ENCODE data around the gene VEZT.

The VEZT gene

GRCh38 chr12:95184121-95184520, 33.5 kb upstream of the VEZT start:
- H3K4me3 ChIP-seq (ENCODE audit: low read depth, low read length): no peak overlapping the region
- H3K9me3 ChIP-seq (ENCODE audit: control insufficient read depth, low read length): no peaks in the 10 kb centered on the region
- no peak for TF ChIP-seq CTCF (IDR thresholded peaks at IDR 0.05)
- no peak overlapping the region for H2AFZ ChIP-seq
- no peaks in the 10 kb centered on the region for H3K36me3 ChIP-seq (ENCODE audit: control insufficient read depth, insufficient read depth, low read length)
- H3K27me3 ChIP-seq (ENCODE audit: control insufficient read depth, insufficient read depth, low read length): no peaks in the 10 kb centered on the region
- no peak overlapping the region for H3K9ac ChIP-seq
- peaks cover 9% of the 10 kb centered on the region for H3K4me1 ChIP-seq
- no peak overlapping the region for H3K4me2 ChIP-seq (ENCODE audit: low read length)
- no peak overlapping the region for H3K27ac ChIP-seq
- H3K79me2 ChIP-seq: no peaks in the 10 kb centered on the region

- H3K36me3 ChIP-seq (ENCODE audit: control insufficient read depth, insufficient read depth, low read length): no peaks in the 10 kb centered on the region
- peaks cover 9% of the 10 kb centered on the region for H3K4me1 ChIP-seq
- H3K27ac ChIP-seq: no peak overlapping the region
- H2AFZ ChIP-seq: no peak overlapping the region
- no peaks in the 10 kb centered on the region for H3K9me3 ChIP-seq (ENCODE audit: control insufficient read depth, low read length)
- no peak overlapping the region for H3K4me3 ChIP-seq (ENCODE audit: low read depth, low read length)
- H3K27me3 ChIP-seq (ENCODE audit: control insufficient read depth, insufficient read depth, low read length): no peaks in the 10 kb centered on the region
- no peaks in the 10 kb centered on the region for H3K79me2 ChIP-seq
- no peak overlapping the region for H3K9ac ChIP-seq
- H3K4me2 ChIP-seq (ENCODE audit: low read length): no peak overlapping the region
- TF ChIP-seq CTCF (IDR thresholded peaks at IDR 0.05): no peak
These were observed 32.5 kb upstream of the VEZT start for GRCh38 chr12:95185072-95185471.

DNA sequence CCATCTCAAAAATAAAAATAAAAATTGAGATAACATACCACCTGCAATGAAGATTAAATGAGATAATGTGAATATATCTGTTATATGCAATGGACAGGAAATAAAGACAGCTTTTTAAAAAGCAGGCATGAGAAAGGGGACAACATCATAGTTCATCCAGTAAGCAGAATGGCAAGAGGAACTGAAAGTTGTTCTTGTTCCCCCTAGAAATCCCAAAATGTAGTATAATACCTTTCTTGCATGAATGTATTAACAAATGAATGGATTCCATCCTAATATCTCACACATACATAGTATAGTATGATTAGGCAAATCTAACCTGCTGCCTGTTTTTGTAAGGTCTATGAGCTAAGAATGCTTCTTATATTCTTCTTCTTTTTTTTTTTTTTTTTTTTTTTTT, 31.8 kb upstream of the VEZT start:
- Histone ChIP-seq H3K4me3 (ENCODE audit: low read depth, low read length) (no peak overlapping the region), H3K9ac (no peak overlapping the region), H3K27me3 (ENCODE audit: control insufficient read depth, insufficient read depth, low read length) (no peaks in the 10 kb centered on the region), H3K9me3 (ENCODE audit: control insufficient read depth, low read length) (no peaks in the 10 kb centered on the region), H3K79me2 (no peaks in the 10 kb centered on the region), H3K4me1 (peaks cover 9% of the 10 kb centered on the region), H2AFZ (no peak overlapping the region), H3K36me3 (ENCODE audit: control insufficient read depth, insufficient read depth, low read length) (no peaks in the 10 kb centered on the region), H3K27ac (no peak overlapping the region), H3K4me2 (ENCODE audit: low read length) (no peak overlapping the region)
- TF ChIP-seq CTCF (IDR thresholded peaks at IDR 0.05): no peak

DNA sequence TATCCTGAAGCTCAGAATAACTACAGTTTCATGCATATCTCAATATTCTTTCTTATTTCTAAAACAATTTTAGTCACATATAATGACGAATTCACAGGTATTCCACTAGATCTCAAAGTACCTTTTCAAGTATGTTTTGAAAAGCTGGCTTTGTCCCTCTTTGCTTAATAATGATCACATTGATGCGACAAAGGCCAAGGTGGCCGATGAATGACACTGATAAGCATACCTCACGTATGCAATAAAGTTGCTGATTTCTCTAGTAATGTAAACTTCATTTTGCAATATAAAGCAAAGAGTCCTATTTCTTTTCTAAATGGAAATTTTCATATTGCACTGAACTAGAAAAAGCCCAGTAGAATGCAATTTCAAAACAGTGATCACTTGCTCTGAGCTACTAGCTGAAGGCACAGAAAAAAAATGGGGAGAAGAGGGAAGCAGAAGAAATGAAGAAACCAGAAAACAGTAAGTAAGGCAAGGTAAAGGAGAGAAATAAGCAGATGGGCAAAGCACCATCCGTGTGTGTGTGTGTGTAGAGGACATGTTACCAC, 29.7 kb upstream of the VEZT start:
- no peaks in the 10 kb centered on the region for H3K27me3 ChIP-seq (ENCODE audit: control insufficient read depth, insufficient read depth, low read length)
- no peak overlapping the region for H3K4me3 ChIP-seq (ENCODE audit: low read depth, low read length)
- no peaks in the 10 kb centered on the region for H3K9me3 ChIP-seq (ENCODE audit: control insufficient read depth, low read length)
- peak overlapping the region; percentile 37 for H3K27ac ChIP-seq
- H3K79me2 ChIP-seq: no peaks in the 10 kb centered on the region
- peaks cover 9% of the 10 kb centered on the region for H3K4me1 ChIP-seq
- H3K36me3 ChIP-seq (ENCODE audit: control insufficient read depth, insufficient read depth, low read length): no peaks in the 10 kb centered on the region
- no peak for TF ChIP-seq CTCF (IDR thresholded peaks at IDR 0.05)
- no peak overlapping the region for H3K9ac ChIP-seq
- no peak overlapping the region for H3K4me2 ChIP-seq (ENCODE audit: low read length)
- peak overlapping the region; percentile 74 for H2AFZ ChIP-seq

GRCh38 chr12:95191060-95191696, 26.4 kb upstream of the VEZT start:
- H3K9ac ChIP-seq: no peak overlapping the region
- H3K4me2 ChIP-seq (ENCODE audit: low read length): no peak overlapping the region
- peaks cover 9% of the 10 kb centered on the region for H3K4me1 ChIP-seq
- H3K27ac ChIP-seq: no peak overlapping the region
- H3K9me3 ChIP-seq (ENCODE audit: control insufficient read depth, low read length): no peaks in the 10 kb centered on the region
- no peaks in the 10 kb centered on the region for H3K36me3 ChIP-seq (ENCODE audit: control insufficient read depth, insufficient read depth, low read length)
- H2AFZ ChIP-seq: no peak overlapping the region
- peaks cover 2% of the 10 kb centered on the region for H3K79me2 ChIP-seq
- H3K27me3 ChIP-seq (ENCODE audit: control insufficient read depth, insufficient read depth, low read length): no peaks in the 10 kb centered on the region
- H3K4me3 ChIP-seq (ENCODE audit: low read depth, low read length): no peak overlapping the region
- TF ChIP-seq CTCF (IDR thresholded peaks at IDR 0.05): no peak

Measured in parathyroid adenoma (tissue), 2 donors.